GM23248 (cell line): ENCODE data around the gene KAZN. TPM values are rescaled to one million over a fixed set of nuclear protein-coding genes. Genes with fewer than 3 reads are reported as not detected.
"Not testable (repeated sequence)": the region's sequence is repeated elsewhere in the genome, so short reads cannot be mapped to it uniquely, and the experiment has no call there.

ENCODE experiments used
- DNase-seq: peaks from one replicate; pipeline ENCODE4 v3.0.0-alpha.2; 2015
- H2AFZ ChIP-seq: fragments of 200-600 bp; sonication (generic); 2 replicates; pipeline ENCODE4 v1.6.1; 2016; ENCODE audit warnings: antibody characterized with exemption
- H3F3A ChIP-seq: fragments of 200-600 bp; sonication (generic); 2 replicates; pipeline ENCODE4 v1.6.1; 2016; ENCODE audit warnings: mild to moderate bottlenecking, antibody characterized with exemption, mixed run types; ENCODE audit not compliant: insufficient read depth
- H3K27ac ChIP-seq: fragments of 200-600 bp; sonication (generic); 2 replicates; pipeline ENCODE4 v1.5.1; 2016; ENCODE audit warnings: mild to moderate bottlenecking
- H3K27me3 ChIP-seq: fragments of 200-600 bp; sonication (generic); replicated peaks from 2 replicates; pipeline ENCODE4 v1.6.1; 2016; ENCODE audit warnings: mild to moderate bottlenecking; ENCODE audit not compliant: insufficient read depth
- H3K36me3 ChIP-seq: fragments of 200-600 bp; sonication (generic); 2 replicates; pipeline ENCODE4 v1.6.1; 2016; ENCODE audit warnings: low read depth, mild to moderate bottlenecking
- H3K4me1 ChIP-seq: fragments of 200-600 bp; sonication (generic); 2 replicates; pipeline ENCODE4 v1.6.1; 2016; ENCODE audit warnings: mild to moderate bottlenecking; ENCODE audit not compliant: insufficient read depth
- H3K4me2 ChIP-seq: fragments of 200-600 bp; sonication (generic); one replicate; pipeline ENCODE4 v1.6.1; 2016; ENCODE audit warnings: mild to moderate bottlenecking; ENCODE audit not compliant: unreplicated experiment
- H3K4me3 ChIP-seq: fragments of 200-600 bp; sonication (generic); 2 replicates; pipeline ENCODE4 v1.5.1; 2016; ENCODE audit warnings: mild to moderate bottlenecking
- H3K79me2 ChIP-seq: fragments of 200-600 bp; sonication (generic); 2 replicates; pipeline ENCODE4 v1.6.1; 2016; ENCODE audit warnings: mild to moderate bottlenecking; ENCODE audit not compliant: insufficient read depth
- H3K9ac ChIP-seq: fragments of 200-600 bp; sonication (generic); 2 replicates; pipeline ENCODE4 v1.6.1; 2016; ENCODE audit warnings: mild to moderate bottlenecking
- H3K9me2 ChIP-seq: fragments of 200-600 bp; sonication (generic); 2 replicates; pipeline ENCODE4 v1.6.1; 2016; ENCODE audit warnings: mixed run types, mild to moderate bottlenecking, moderate library complexity; ENCODE audit not compliant: insufficient read depth
- H3K9me3 ChIP-seq: fragments of 200-600 bp; sonication (generic); one replicate; pipeline ENCODE4 v1.6.1; 2017; ENCODE audit warnings: low read depth
- H4K20me1 ChIP-seq: fragments of 200-600 bp; sonication (generic); 2 replicates; pipeline ENCODE4 v1.6.0; 2016; ENCODE audit not compliant: insufficient read depth
- EZH2 ChIP-seq: fragments of 200-600 bp; sonication (generic); IDR thresholded peaks from 2 replicates; pipeline ENCODE4 v1.6.1; 2018; ENCODE audit warnings: antibody characterized with exemption, mild to moderate bottlenecking; ENCODE audit not compliant: insufficient read depth, poor library complexity, severe bottlenecking
- EZH2phosphoT487 ChIP-seq: fragments of 200-600 bp; sonication (generic); IDR thresholded peaks from 2 replicates; pipeline ENCODE4 v1.6.1; 2018; ENCODE audit warnings: antibody characterized with exemption, moderate library complexity, mild to moderate bottlenecking, low read depth; ENCODE audit not compliant: insufficient read depth
- WGBS, 2 experiments: methylation state at CpG; one replicate each; pipeline ENCODE4 v1.1.6; 2015 to 2017; ENCODE audit warnings: low lambda C conversion rate in 2 of 2, low coverage in 1 of 2; ENCODE audit errors: missing lambda C conversion rate in 2 of 2; 5-methylcytosine and 5-hydroxymethylcytosine counted together
- in situ Hi-C: fragments of 300-500 bp; cut with MboI; formaldehyde crosslinking; loops from 2 replicates; pipeline ENCODE4 v1.15.0; 2020
- polyA plus RNA-seq: library from polyadenylated mRNA; unstranded; fragments of >200 nt; fragmentation: Nextera tagmentation; extraction: Ambion mirVana; gene quantifications from 2 replicates; pipeline ENCODE4 v1.2.1, GENCODE V29; 2016
- total RNA-seq: library from RNA; depleted of rRNA; stranded (reverse); fragments of >200 nt; shearing (Covaris generic); gene quantifications from 2 replicates; pipeline ENCODE4 v1.2.3, GENCODE V29; 2014

Gene KAZN
- total and polyA plus RNA-seq, 2 experiments from 2014 or later: 4.9 to 7.2 TPM

DNA sequence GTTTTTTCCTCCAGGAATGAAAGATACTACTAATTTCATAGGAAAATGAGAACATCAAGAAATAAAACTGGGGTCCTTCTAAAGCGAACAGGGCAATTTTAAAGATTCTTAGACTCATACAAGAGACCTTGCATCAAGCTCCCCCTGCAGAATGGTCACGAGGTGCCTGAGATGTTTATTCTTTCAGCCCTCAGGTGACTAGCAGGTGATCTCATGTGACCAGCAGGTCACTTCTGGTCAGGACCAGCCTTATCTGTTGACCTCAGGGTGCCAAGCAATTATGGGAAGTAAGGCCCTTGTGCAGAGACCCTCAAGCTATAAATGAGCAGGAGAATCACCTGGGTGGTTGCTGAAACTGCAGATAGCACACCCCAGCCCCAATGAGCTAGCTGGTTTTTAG is 534.5 kb downstream of the KAZN start:
- H3K9me2 ChIP-seq: no peaks in the 10 kb centered on the region
- in situ Hi-C loops: loop anchor here (25.0 kb wide), 1 partner anchor 304 kb away; the partner anchor contains the start of gene CTRC
- no peaks in the 10 kb centered on the region for H4K20me1 ChIP-seq
- H3K9ac ChIP-seq: no peak overlapping the region
- H3K27me3 ChIP-seq: peaks cover 24% of the 10 kb centered on the region
- WGBS, 2 experiments: 50 to 57% methylated on average over 2 of the region's 2 CpGs
- H3K36me3 ChIP-seq: no peaks in the 10 kb centered on the region
- no peak overlapping the region for H3K4me3 ChIP-seq
- DNase-seq: no peak
- no peak overlapping the region for H3K27ac ChIP-seq
- TF ChIP-seq EZH2phosphoT487 (no peak), EZH2 (no peak)
- H3K4me1 ChIP-seq: no peaks in the 10 kb centered on the region
- H3F3A ChIP-seq: no peaks in the 10 kb centered on the region
- H3K4me2 ChIP-seq: no peak overlapping the region
- no peaks in the 10 kb centered on the region for H3K79me2 ChIP-seq
- H2AFZ ChIP-seq: no peak overlapping the region
- H3K9me3 ChIP-seq: no peaks in the 10 kb centered on the region

DNA sequence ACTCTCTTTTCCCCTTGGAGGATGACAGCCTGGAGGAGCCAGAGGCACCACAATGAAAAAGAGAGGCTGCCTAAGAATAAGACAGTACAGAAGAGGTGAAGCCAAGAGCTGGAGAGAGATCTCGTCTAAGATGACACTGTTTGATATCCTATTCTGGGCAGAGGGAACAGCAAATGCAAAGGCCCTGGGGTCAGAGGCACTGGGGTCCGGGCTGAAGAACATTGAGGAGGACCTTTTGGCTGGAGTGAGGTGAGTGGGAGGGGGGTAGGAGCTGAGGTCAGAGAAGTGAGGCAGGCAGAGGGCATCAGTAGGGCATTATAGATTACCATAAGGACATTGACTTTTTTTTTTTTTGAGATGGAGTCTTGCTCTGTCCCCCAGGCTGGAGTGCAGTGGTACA is 535.8 kb downstream of the KAZN start:
- no peaks in the 10 kb centered on the region for H3K79me2 ChIP-seq
- no peaks in the 10 kb centered on the region for H3F3A ChIP-seq
- H3K27me3 ChIP-seq: peaks cover 24% of the 10 kb centered on the region
- H3K9ac ChIP-seq: no peak overlapping the region
- no peak overlapping the region for H2AFZ ChIP-seq
- in situ Hi-C loops: loop anchor here (25.0 kb wide), 1 partner anchor 303 kb away; the partner anchor contains the start of gene CTRC
- no peaks in the 10 kb centered on the region for H3K4me1 ChIP-seq
- 59 to 60% methylated on average over 2 of the region's 2 CpGs for WGBS, 2 experiments
- H3K9me3 ChIP-seq: no peaks in the 10 kb centered on the region
- no peak for DNase-seq
- no peak overlapping the region for H3K27ac ChIP-seq
- H3K4me3 ChIP-seq: no peak overlapping the region
- H3K36me3 ChIP-seq: no peaks in the 10 kb centered on the region
- TF ChIP-seq EZH2 (no peak), EZH2phosphoT487 (no peak)
- H4K20me1 ChIP-seq: no peaks in the 10 kb centered on the region
- no peak overlapping the region for H3K4me2 ChIP-seq
- H3K9me2 ChIP-seq: no peaks in the 10 kb centered on the region

DNA sequence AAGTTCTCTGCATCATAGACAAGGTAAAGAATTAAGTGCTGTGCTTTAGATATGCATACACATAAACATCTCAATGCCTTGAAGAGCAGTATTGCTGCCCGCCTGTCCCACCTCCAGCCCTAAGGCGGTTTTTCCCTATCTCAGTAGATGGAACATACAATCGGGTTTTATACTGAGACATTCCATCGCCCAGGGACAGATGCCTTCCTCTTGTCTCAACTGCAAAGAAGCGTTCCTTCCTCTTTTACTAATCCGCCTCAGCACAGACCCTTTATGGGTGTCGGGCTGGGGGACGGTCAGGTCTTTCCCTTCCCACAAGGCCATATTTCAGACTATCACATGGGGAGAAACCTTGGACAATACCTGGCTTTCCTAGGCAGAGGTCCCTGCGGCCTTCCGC is 537.1 kb downstream of the KAZN start:
- in situ Hi-C loops: loop anchor here (25.0 kb wide), 1 partner anchor 302 kb away; the partner anchor contains the start of gene CTRC
- H3K27ac ChIP-seq, DNase-seq, H3K36me3 ChIP-seq, H3K4me3 ChIP-seq, H3K9me3 ChIP-seq, H3K4me2 ChIP-seq, H3K9me2 ChIP-seq, H3K9ac ChIP-seq, H2AFZ ChIP-seq, H3K79me2 ChIP-seq, H3F3A ChIP-seq, H4K20me1 ChIP-seq, H3K4me1 ChIP-seq: not testable (repeated sequence)
- peaks cover 25% of the 10 kb centered on the region for H3K27me3 ChIP-seq
- WGBS, 2 experiments: 68 to 72% methylated on average over 10 of the region's 10 CpGs

DNA sequence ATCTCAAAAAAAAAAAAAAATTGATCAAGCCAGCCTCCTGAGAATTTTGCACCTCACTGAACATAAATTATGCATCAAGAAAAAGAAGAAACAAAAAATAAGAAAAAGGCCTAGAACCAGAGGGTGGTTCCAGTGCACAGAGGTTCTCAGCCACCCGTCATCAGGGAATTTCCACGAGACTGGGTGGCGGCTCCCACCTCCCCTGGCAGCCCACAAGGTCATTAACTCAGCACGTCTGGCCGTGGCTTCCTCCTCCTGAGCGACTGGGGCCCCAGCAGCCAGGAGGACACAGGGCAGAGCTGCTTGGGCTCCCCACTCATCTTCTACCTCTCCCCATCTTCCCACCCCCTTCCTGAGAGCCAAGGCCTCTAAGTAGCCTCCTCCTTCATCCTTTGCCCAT is 539.3 kb downstream of the KAZN start:
- Histone ChIP-seq H3K9me2 (no peaks in the 10 kb centered on the region), H2AFZ (no peak overlapping the region), H3K9me3 (no peaks in the 10 kb centered on the region), H3K27me3 (peaks cover 22% of the 10 kb centered on the region), H3K9ac (no peak overlapping the region), H3F3A (no peaks in the 10 kb centered on the region), H3K79me2 (no peaks in the 10 kb centered on the region), H3K36me3 (no peaks in the 10 kb centered on the region), H3K4me3 (no peak overlapping the region), H4K20me1 (no peaks in the 10 kb centered on the region), H3K27ac (no peak overlapping the region), H3K4me2 (no peak overlapping the region), H3K4me1 (no peaks in the 10 kb centered on the region)
- in situ Hi-C loops: loop anchor here (25.0 kb wide), 1 partner anchor 299 kb away; the partner anchor contains the start of gene CTRC
- DNase-seq: no peak
- WGBS, 2 experiments: 55 to 68% methylated on average over 5 to 6 of the region's 6 CpGs
- no peak for TF ChIP-seq EZH2phosphoT487

DNA sequence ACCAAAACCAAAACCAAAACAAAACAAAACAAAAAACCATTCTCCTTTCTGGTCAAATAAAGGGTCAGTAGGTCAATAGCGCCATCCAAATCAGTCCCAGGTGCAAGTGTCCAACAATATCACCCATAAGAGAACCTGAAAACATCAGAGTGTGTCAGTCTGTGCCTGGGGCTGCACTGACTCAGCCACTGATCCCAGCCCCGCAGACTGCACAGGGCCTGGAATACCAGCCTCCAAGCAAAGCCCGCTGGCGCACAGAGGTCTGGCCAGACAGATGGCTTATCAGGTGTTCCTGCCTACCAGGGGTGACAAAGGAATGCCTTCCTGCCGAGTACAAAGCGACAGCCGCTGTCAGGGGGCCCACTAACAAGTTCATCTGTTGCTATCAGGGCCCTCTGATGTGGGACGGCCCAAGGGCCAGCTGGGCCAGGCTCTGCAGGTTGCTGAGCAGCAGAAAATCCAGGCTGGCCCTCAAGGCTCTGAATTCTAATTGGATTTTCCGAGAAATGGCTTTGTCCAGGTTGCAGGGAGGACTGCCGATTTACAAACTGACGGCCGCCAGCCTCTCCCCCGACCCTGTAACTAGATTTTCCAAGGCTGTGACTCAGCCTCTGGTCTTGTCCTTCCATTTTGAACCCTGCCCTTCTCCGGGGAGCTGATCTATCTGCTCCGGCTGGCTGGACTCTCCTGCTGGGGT is 541.3 kb downstream of the KAZN start:
- Histone ChIP-seq H3K4me1 (no peaks in the 10 kb centered on the region), H3F3A (no peaks in the 10 kb centered on the region), H3K79me2 (no peaks in the 10 kb centered on the region), H3K27me3 (peaks cover 24% of the 10 kb centered on the region), H3K4me2 (no peak overlapping the region), H3K4me3 (no peak overlapping the region), H3K27ac (no peak overlapping the region), H3K9ac (no peak overlapping the region), H3K36me3 (no peaks in the 10 kb centered on the region), H3K9me3 (no peaks in the 10 kb centered on the region), H3K9me2 (no peaks in the 10 kb centered on the region), H4K20me1 (no peaks in the 10 kb centered on the region), H2AFZ (no peak overlapping the region)
- 74% methylated on average over 15 of the region's 15 CpGs for WGBS, 2 experiments
- no peak for DNase-seq
- no peak for TF ChIP-seq EZH2
- TF ChIP-seq EZH2phosphoT487: no peak
- in situ Hi-C loops: loop anchor here (25.0 kb wide), 1 partner anchor 297 kb away; the partner anchor contains the start of gene CTRC
